ENCODE results near the gene OR10A2.
"Not testable (repeated sequence)": the region's sequence is repeated elsewhere in the genome, so short reads cannot be mapped to it uniquely, and the experiment has no call there.

OR10A2 gene

DNA sequence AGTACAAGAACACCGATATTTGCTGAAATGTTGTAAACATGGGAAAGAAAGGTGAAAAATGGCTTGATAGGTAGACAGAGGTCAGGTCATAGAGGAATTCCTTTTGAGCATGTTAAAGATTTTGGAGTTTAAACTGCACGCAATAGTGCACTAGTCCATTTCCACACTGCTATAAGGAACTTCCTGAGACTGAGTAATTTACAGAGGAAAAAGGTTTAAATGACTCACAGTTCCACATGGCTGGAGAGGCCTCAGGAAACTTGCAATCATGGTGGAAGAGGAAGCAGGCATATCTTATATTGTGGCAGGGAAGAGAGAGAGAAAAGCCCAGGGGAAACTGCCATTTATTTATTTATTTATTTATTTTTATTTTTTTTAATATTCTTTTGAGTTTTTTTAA is 12.3 kb upstream of the OR10A2 start:
- TF ChIP-seq, protein P1, sequence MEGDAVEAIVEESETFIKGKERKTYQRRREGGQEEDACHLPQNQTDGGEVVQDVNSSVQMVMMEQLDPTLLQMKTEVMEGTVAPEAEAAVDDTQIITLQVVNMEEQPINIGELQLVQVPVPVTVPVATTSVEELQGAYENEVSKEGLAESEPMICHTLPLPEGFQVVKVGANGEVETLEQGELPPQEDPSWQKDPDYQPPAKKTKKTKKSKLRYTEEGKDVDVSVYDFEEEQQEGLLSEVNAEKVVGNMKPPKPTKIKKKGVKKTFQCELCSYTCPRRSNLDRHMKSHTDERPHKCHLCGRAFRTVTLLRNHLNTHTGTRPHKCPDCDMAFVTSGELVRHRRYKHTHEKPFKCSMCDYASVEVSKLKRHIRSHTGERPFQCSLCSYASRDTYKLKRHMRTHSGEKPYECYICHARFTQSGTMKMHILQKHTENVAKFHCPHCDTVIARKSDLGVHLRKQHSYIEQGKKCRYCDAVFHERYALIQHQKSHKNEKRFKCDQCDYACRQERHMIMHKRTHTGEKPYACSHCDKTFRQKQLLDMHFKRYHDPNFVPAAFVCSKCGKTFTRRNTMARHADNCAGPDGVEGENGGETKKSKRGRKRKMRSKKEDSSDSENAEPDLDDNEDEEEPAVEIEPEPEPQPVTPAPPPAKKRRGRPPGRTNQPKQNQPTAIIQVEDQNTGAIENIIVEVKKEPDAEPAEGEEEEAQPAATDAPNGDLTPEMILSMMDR (IDR thresholded peaks at IDR 0.05; ENCODE audit: borderline replicate concordance, control extremely low read depth, extremely low read depth, insufficient read depth, missing control alignments), result no peak
- in situ Hi-C loops (cut with MboI; ENCODE audit: low sequenced_read_pairs, unreplicated experiment), result no loop called here
- no peak for DNase-seq (ENCODE audit: low spot score)

DNA sequence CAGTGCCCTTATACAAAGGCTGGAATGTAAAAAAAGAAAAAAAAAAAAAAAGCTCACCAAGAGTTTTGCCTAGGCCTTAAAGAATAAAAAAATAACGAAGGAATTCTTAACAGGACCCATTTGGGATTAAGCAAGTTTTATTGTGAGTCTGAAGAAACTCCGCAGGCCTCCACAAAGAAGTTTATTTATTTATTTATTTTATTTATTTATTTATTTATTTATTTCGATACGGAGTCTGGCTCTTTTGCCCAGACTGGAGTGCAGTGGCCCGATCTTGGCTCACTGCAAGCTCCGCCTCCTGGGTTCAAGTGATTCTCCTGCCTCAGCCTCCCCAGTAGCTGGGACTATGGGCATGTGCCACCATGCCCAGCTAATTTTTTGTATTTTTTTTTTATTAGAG is 8.1 kb upstream of the OR10A2 start:
- in situ Hi-C loops (cut with MboI; ENCODE audit: low sequenced_read_pairs, unreplicated experiment); DNase-seq (ENCODE audit: low spot score): not testable (repeated sequence)

DNA sequence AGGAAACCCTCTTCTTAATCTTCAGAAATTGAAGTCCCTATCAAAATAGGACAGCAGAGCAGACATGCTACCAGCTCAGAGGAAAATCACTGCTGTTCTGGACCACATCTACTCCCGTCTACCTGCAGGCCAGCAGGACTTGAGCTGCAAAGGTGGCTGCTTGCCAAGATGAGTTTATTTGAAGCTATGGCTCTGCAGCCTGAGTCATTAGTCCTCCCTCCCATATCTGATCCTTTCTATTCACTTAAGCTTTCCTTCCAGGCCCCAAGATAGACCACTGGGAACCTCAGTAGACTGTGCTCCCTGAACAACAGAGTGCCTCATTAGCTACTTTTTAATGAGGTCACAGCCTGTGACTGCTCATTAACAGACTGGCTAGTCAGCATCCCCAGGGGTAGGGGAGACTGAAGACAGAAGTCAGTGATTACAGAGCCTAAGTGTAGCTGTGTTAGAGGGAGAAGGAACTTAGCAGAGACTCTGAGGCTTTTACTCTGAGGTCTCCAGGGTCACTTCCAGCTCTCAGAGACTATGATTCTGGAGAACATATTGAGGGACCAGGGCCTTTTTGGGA is 6.8 kb upstream of the OR10A2 start:
- in situ Hi-C loops (cut with MboI; ENCODE audit: low sequenced_read_pairs, unreplicated experiment), result no loop called here
- DNase-seq (ENCODE audit: low spot score), result no peak
- TF ChIP-seq, protein P1 (IDR thresholded peaks at IDR 0.05; ENCODE audit: borderline replicate concordance, control extremely low read depth, extremely low read depth, insufficient read depth, missing control alignments), result no peak

DNA sequence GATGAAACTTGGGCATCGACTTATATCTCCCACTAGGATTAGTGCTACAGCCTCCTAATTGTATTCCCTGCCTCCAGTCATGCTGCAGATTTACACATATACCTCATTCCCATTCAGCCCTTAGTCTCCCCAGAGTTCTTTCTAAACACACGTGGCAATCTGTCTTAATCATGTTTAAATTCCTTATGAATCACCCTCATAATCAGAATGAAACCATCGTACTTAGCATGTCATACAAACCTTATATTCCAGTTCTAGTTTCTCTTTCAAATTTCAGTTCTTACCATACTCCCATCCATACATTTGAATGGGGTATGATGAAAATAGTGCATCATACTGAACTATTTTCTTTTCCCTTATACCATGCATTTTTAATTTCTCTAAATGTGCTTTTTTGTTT is 6.0 kb upstream of the OR10A2 start:
- in situ Hi-C loops (cut with MboI; ENCODE audit: low sequenced_read_pairs, unreplicated experiment), result no loop called here
- TF ChIP-seq, protein P1 (IDR thresholded peaks at IDR 0.05; ENCODE audit: borderline replicate concordance, control extremely low read depth, extremely low read depth, insufficient read depth, missing control alignments), result no peak
- peak; percentile 22 for DNase-seq (ENCODE audit: low spot score)

DNA sequence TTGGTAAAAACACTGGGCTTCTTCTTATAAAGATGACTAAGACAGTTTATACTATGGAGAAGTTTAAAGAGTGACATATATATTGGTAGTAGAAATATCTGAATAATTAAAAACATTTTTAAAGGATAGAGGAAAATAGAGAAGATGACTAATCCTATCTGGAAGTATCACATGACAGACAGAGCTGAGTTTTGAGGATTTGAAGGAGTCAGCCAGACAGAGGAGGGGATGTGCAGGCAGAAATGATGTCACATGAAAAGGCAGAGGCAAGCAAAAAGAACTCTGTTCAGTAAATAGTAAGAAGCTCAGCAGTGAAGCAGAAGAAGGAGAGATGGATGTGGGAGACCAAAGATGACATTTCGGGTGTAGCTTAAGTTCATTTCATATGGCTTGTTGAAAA is 1.6 kb downstream of the OR10A2 start:
- TF ChIP-seq, protein P1 (IDR thresholded peaks at IDR 0.05; ENCODE audit: borderline replicate concordance, control extremely low read depth, extremely low read depth, insufficient read depth, missing control alignments), result no peak
- DNase-seq (ENCODE audit: low spot score), result no peak
- in situ Hi-C loops (cut with MboI; ENCODE audit: low sequenced_read_pairs, unreplicated experiment), result no loop called here

DNA sequence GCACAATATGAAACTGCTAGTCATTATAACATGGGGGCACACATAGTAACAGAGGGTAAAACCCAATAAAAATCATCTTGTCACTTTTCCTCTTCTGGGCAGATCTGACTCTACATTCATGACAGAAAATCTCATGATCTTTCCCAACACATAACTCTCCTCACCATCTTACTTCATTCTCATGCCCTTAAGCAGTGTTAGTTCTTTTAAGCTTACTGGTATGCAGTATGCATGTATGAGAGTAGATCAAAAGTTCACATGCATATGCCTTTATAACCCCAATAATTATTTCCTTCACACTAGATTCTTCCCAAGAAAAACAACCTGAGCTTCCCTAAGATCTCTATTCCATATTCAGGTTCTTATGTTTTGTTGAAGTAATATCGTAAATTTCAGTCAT is 8.4 kb downstream of the OR10A2 start:
- TF ChIP-seq, protein P1 (IDR thresholded peaks at IDR 0.05; ENCODE audit: borderline replicate concordance, control extremely low read depth, extremely low read depth, insufficient read depth, missing control alignments), result no peak
- no peak for DNase-seq (ENCODE audit: low spot score)
- in situ Hi-C loops (cut with MboI; ENCODE audit: low sequenced_read_pairs, unreplicated experiment), result no loop called here

DNA sequence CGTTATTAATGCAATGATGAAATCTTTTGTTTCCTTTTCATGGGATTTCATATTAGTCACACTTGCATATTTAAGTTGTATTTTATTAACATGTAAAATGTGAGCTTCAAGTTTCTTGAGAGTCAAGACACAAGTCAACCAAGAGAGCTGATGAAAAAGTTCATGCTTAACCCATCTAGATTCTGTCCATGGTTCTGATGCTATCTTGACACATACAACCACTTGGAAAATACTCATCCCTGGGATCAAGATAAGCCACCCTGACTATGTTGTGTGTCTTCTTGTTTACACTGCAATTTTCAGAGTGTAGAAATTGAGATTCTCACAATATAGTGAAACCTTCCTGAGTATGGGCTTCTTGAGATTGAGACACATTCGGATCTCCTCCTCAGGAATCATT is 12.9 kb downstream of the OR10A2 start:
- in situ Hi-C loops (cut with MboI; ENCODE audit: low sequenced_read_pairs, unreplicated experiment), result no loop called here
- TF ChIP-seq, protein P1 (IDR thresholded peaks at IDR 0.05; ENCODE audit: borderline replicate concordance, control extremely low read depth, extremely low read depth, insufficient read depth, missing control alignments), result no peak

More for the DNA sequence above, 12.9 kb downstream of the OR10A2 start:
- no peak for DNase-seq (ENCODE audit: low spot score)
